Right renal pelvis (tissue), 4 donors: Measurements from ENCODE around the gene PPP5C. TPM values are rescaled to one million over a fixed set of nuclear protein-coding genes. Genes with fewer than 3 reads are reported as not detected.
"Not testable (repeated sequence)": the region's sequence is repeated elsewhere in the genome, so short reads cannot be mapped to it uniquely, and the experiment has no call there.

Experiments used
- DNase-seq, 4 donors: peaks; one replicate each; pipeline ENCODE4 v3.0.0-alpha.2; 2013; ENCODE audit warnings: low read depth in 4 of 4, low spot score in 3 of 4, missing footprints in 1 of 4
- polyA plus RNA-seq, 4 donors: library from polyadenylated mRNA; unstranded; fragments of 120-200 nt; gene quantifications; one replicate each; pipeline ENCODE4 v1.2.1, GENCODE V29; 2013; ENCODE audit not compliant: insufficient read length in 4 of 4

Gene PPP5C
- polyA plus RNA-seq, 4 donors: 90.8 to 110 (median 100) TPM

GRCh38 chr19:46406976-46407375 is 60.1 kb downstream of the PPP5C start:
- DNase-seq: no peak

GRCh38 chr19:46407856-46408663 is 61.2 kb downstream of the PPP5C start:
- no peak for DNase-seq

GRCh38 chr19:46408664-46409039 is 61.8 kb downstream of the PPP5C start:
- no peak for DNase-seq

- DNase-seq: no peak
These were observed 62.3 kb downstream of the PPP5C start for GRCh38 chr19:46409191-46409590.

GRCh38 chr19:46410205-46411087 is 63.6 kb downstream of the PPP5C start:
- no peak for DNase-seq

GRCh38 chr19:46411088-46411924 is 64.4 kb downstream of the PPP5C start:
- no peak for DNase-seq

- DNase-seq: no peak
These were observed 65.2 kb downstream of the PPP5C start for GRCh38 chr19:46411925-46412649.

- no peak for DNase-seq
These were observed 65.9 kb downstream of the PPP5C start for GRCh38 chr19:46412650-46413261.

GRCh38 chr19:46413262-46414031 is 66.6 kb downstream of the PPP5C start, which contains the start of gene CCDC8:
Gene CCDC8 (minus strand): TSS chr19:46413564. CDS start chr19:46412810, 754 bp downstream.
- peak; percentile 87 to 96 (median 96) for DNase-seq

- DNase-seq: not testable (repeated sequence)
These were observed 68.0 kb downstream of the PPP5C start for GRCh38 chr19:46414899-46415298.

- DNase-seq: peak in 3 of 4 donors; percentile 88 to 93 (median 92)
These were observed 69.2 kb downstream of the PPP5C start for GRCh38 chr19:46415804-46416709.

- no peak for DNase-seq
These were observed 73.2 kb downstream of the PPP5C start for GRCh38 chr19:46420056-46420455.

- no peak for DNase-seq
These were observed 75.5 kb downstream of the PPP5C start for GRCh38 chr19:46422344-46422743.

GRCh38 chr19:46423188-46423587 is 76.3 kb downstream of the PPP5C start:
- no peak for DNase-seq

GRCh38 chr19:46426035-46426505 is 79.2 kb downstream of the PPP5C start:
- peak in 1 of 4 donors; percentile 86 for DNase-seq

- peak in 1 of 4 donors; percentile 89 for DNase-seq
These were observed 79.7 kb downstream of the PPP5C start for GRCh38 chr19:46426506-46427162.

- DNase-seq: no peak
These were observed 80.7 kb downstream of the PPP5C start for GRCh38 chr19:46427518-46428045.
